Right atrium auricular region (tissue), 2 donors: Measurements from ENCODE around the gene ATF2. TPM values are rescaled to one million over a fixed set of nuclear protein-coding genes. Genes with fewer than 3 reads are reported as not detected.
"Not testable (repeated sequence)": the region's sequence is repeated elsewhere in the genome, so short reads cannot be mapped to it uniquely, and the experiment has no call there.

Source experiments
- DNase-seq: peaks from one replicate; pipeline ENCODE4 v3.0.0-alpha.2; 2019; ENCODE audit warnings: low spot score
- H3K27ac ChIP-seq, 2 donors: fragments of 200-600 bp; sonication (generic); 1 replicate in 1 of 2; 2 replicates in 1 of 2; pipeline ENCODE4 v1.5.1; 2016 to 2019
- H3K27me3 ChIP-seq, 2 donors: fragments of 200-600 bp; sonication (generic); one replicate each; pipeline versions ENCODE4 v1.5.1 to v1.6.0; 2017 to 2019
- H3K36me3 ChIP-seq: fragments of 200-600 bp; sonication (generic); one replicate; pipeline ENCODE4 v1.5.1; 2016
- H3K4me1 ChIP-seq, 2 donors: fragments of 200-600 bp; sonication (generic); one replicate each; pipeline versions ENCODE4 v1.5.1 to v1.6.0; 2017 to 2019
- H3K4me3 ChIP-seq, 2 donors: fragments of 200-600 bp; sonication (generic); 1 replicate in 1 of 2; 2 replicates in 1 of 2; pipeline ENCODE4 v1.5.1; 2017 to 2019; ENCODE audit warnings: mild to moderate bottlenecking in 1 of 2, moderate library complexity in 1 of 2
- H3K9me3 ChIP-seq, 2 donors: fragments of 200-600 bp; sonication (generic); one replicate each; pipeline ENCODE4 v1.5.1; 2019
- CTCF ChIP-seq, 2 donors: fragments of 200-600 bp; sonication (generic); IDR thresholded peaks; one replicate each; pipeline ENCODE4 v1.5.1; 2019; ENCODE audit warnings: antibody characterized with exemption in 2 of 2
- total RNA-seq, 2 donors: library from RNA; depleted of rRNA; stranded (reverse); fragments of >200 nt; gene quantifications; one replicate each; pipeline ENCODE4 v1.1.0, GENCODE V29; 2016

Gene ATF2
- total RNA-seq, 2 donors from 2014 or later: 22.3 to 28.1 TPM

- no peak for TF ChIP-seq CTCF (IDR thresholded peaks at IDR 0.05)
- no peak overlapping the region for H3K4me3 ChIP-seq
- H3K36me3 ChIP-seq: peaks cover 38% of the 10 kb centered on the region
- H3K27ac ChIP-seq: no peak overlapping the region
- no peak for DNase-seq
- H3K27me3 ChIP-seq: no peaks in the 10 kb centered on the region
- no peaks in the 10 kb centered on the region for H3K9me3 ChIP-seq
- H3K4me1 ChIP-seq: no peaks in the 10 kb centered on the region
These were observed 70.7 kb downstream of the ATF2 start for GRCh38 chr2:175097297-175097696.

- peaks cover 18% of the 10 kb centered on the region for H3K36me3 ChIP-seq
- DNase-seq, H3K4me3 ChIP-seq, H3K4me1 ChIP-seq, H3K27me3 ChIP-seq, H3K9me3 ChIP-seq, H3K27ac ChIP-seq: not testable (repeated sequence)
These were observed 83.9 kb downstream of the ATF2 start for GRCh38 chr2:175084117-175084516.

- no peaks in the 10 kb centered on the region for H3K27me3 ChIP-seq
- no peak overlapping the region for H3K27ac ChIP-seq
- no peak for TF ChIP-seq CTCF (IDR thresholded peaks at IDR 0.05)
- DNase-seq: no peak
- H3K4me1 ChIP-seq: no peaks in the 10 kb centered on the region
- no peaks in the 10 kb centered on the region for H3K9me3 ChIP-seq
- peaks cover 23% of the 10 kb centered on the region for H3K36me3 ChIP-seq
- H3K4me3 ChIP-seq: no peak overlapping the region
These were observed 87.5 kb downstream of the ATF2 start for GRCh38 chr2:175080479-175080878.

- DNase-seq: no peak
- H3K4me3 ChIP-seq: no peak overlapping the region
- no peak overlapping the region for H3K27ac ChIP-seq
- H3K4me1 ChIP-seq: no peaks in the 10 kb centered on the region
- no peaks in the 10 kb centered on the region for H3K27me3 ChIP-seq
- TF ChIP-seq CTCF (IDR thresholded peaks at IDR 0.05): no peak
- no peaks in the 10 kb centered on the region for H3K9me3 ChIP-seq
- peaks cover 23% of the 10 kb centered on the region for H3K36me3 ChIP-seq
These were observed 91.7 kb downstream of the ATF2 start for GRCh38 chr2:175076272-175076671.

GRCh38 chr2:175074478-175074877 is 93.5 kb downstream of the ATF2 start:
- Histone ChIP-seq H3K4me3 (no peak overlapping the region), H3K4me1 (no peaks in the 10 kb centered on the region), H3K9me3 (no peaks in the 10 kb centered on the region), H3K27me3 (no peaks in the 10 kb centered on the region), H3K36me3 (peaks cover 17% of the 10 kb centered on the region), H3K27ac (no peak overlapping the region)
- TF ChIP-seq CTCF (IDR thresholded peaks at IDR 0.05): no peak
- DNase-seq: no peak

- Histone ChIP-seq H3K36me3 (no peaks in the 10 kb centered on the region), H3K4me3 (no peak overlapping the region), H3K4me1 (no peaks in the 10 kb centered on the region), H3K27me3 (no peaks in the 10 kb centered on the region), H3K9me3 (no peaks in the 10 kb centered on the region), H3K27ac (no peak overlapping the region)
- no peak for DNase-seq
- TF ChIP-seq CTCF (IDR thresholded peaks at IDR 0.05): no peak
These were observed 99.5 kb downstream of the ATF2 start for GRCh38 chr2:175068534-175068933.
